T-helper 1 cell (primary cell): ENCODE measurements around the gene C1QL4.
A peak's percentile ranks its signal among the peaks of the same experiment; 100 is the strongest.
"Not testable (repeated sequence)": the region's sequence is repeated elsewhere in the genome, so short reads cannot be mapped to it uniquely, and the experiment has no call there.

Source experiments
- DNase-seq, 5 donors: peaks; one replicate each; pipeline ENCODE4 v3.0.0-alpha.2; 2012 to 2020

Gene C1QL4

DNA sequence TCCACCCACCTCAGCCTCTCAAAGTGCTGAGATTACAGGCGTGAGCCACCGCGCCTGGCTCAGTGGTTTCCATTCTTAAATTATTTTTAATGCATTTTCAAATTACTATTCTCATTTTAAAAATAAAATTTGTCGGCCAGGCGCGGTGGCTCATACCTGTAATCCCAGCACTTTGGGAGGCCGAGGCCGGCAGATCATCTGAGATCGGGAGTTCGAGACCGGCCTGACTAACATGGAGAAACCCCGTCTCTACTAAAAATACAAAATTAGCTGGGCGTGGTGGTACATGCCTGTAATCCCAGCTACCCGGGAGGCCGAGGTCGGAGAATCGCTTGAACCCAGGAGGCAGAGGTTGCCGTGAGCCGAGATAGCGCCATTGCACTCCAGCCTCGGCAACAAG, 3.2 kb downstream of the C1QL4 start:
- not testable (repeated sequence) for DNase-seq

DNA sequence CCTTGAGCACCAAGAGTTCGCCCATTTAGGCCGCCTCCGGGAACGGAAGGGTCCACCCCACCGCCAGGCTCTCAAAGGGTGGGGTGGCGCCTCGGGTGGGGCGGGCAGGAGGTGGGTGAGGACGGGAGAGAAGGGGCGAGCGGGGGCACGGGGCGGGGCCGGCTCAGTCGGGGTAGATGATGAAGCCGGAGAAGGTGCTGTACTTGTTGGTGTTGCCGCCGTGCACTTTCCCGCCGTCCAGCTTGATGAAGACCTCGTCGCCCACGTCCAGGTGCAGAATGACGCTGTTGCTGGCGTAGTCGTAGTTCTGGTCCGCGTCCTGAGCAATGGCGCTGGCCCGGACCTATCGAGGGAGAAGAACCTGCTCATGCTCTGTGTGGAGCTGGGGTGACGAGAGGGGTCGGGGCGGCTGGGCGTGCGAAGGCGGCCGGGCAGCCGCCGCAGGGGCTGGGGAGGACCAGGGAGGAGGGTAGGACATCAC, 4.1 kb downstream of the C1QL4 start:
- no peak for DNase-seq

DNA sequence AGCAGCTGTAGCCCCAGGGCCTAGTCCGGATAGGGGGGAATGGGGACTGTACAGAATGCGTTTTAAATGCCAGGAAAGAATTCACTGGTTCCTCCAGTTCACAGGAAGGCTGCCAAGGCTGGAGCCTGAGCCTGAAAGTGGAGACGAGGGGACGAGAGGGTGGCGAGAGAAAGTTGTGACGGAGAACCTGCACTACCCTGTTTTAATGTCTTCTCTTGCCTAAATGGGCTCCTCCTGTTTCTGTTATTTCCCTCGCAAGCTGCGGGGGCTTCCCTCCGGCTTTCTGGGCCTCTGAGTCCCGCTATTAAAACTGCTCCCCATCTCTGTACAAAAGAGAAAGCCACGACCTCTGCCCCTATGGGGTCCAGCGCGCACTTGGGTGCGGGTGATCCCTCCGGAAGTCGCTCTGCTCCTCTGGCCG, 4.5 kb downstream of the C1QL4 start:
- no peak for DNase-seq

DNA sequence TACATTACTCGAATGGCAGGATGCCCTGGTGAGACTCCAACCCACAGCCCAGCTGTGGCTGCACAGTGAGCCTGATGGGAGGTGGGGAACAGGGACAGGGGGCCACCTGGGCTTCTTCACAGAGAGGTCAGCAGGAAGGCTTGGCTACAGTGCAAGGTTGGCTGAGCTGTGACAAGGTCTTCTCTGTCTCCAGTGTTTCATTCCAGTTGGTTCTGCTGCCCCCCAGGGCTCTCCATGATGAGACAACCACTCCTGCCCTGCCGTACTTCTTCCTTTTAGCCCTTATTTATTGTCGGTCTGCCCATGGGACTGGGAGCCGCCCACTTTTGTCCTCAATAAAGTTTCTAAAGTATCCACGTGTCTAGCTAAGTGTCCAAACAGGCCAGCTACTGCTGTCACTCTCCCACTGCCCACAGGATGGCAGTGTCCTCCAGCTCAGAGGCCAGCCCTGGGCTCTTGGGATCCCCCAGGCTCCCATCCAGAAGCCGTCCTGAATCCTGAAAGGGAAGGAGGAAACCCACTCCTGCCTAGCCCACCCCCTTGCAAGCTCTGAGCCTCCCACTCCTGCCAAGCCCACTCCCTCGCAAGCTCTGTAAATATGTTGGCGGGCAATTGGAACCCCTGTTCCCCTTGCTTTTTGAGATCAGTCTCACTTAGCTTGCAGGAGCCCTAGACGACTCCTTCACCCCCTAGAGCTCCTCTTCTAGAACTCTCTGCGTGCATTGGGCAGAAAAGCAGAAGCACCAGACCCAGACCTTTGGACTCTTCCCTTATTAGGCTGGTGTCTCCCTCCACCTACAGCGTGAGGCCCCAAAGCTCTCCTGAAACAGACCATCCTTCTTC, 5.4 kb downstream of the C1QL4 start:
- DNase-seq, result no peak

DNA sequence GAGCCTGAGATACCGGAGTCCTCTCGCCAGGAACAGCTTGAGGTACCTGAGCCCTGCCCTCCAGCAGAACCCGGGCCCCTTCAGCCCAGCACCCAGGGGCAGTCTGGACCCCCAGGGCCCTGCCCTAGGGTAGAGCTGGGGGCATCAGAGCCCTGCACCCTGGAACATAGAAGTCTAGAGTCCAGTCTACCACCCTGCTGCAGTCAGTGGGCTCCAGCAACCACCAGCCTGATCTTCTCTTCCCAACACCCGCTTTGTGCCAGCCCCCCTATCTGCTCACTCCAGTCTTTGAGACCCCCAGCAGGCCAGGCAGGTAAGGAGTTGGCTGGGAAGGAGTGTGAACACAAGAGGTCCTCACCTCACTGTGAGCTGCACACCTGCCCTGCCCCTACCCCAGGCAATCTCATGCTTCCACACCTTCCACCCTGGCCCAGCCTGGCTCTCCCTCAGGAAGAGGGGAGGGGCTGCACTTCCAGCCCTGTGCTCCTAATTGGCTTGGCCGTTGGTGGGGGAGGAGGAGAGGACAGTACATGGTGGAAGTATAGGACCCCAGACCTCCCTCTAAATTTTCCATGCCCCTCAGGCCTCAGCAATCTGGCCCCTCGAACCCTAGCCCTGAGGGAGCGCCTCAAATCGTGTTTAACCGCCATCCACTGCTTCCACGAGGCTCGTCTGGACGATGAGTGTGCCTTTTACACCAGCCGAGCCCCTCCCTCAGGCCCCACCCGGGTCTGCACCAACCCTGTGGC, 6.2 kb downstream of the C1QL4 start:
- no peak for DNase-seq

DNA sequence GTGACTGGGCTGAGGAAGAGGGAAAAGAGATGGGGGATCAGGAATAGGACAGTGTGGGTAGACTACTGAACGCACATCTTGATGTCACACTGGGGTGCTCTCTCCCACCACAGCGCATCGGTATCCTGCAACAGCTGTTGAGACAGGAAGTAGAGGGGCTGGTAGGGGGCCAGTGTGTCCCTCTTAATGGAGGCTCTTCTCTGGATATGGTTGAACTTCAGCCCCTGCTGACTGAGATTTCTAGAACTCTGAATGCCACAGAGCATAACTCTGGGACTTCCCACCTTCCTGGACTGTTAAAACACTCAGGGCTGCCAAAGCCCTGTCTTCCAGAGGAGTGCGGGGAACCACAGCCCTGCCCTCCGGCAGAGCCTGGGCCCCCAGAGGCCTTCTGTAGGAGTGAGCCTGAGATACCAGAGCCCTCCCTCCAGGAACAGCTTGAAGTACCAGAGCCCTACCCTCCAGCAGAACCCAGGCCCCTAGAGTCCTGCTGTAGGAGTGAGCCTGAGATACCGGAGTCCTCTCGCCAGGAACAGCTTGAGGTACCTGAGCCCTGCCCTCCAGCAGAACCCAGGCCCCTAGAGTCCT, 6.9 kb downstream of the C1QL4 start:
- DNase-seq, result no peak

DNA sequence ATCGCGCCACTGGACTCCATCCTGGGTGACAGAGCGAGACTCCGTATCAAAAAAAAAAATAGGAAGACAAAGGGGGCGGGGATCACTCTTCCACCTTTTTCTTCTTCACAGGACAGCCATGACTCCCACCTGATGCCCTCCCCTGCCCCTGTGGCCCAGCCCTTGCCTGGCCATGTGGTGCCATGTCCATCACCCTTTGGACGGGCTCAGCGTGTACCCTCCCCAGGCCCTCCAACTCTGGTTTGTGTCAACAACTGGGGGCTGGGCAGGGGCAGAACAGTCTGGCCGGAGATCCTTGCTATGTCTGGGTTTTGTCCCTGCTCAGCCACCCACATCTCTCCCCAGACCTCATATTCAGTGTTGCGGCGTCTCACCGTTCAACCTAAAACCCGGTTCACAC, 8.2 kb downstream of the C1QL4 start:
- no peak for DNase-seq

DNA sequence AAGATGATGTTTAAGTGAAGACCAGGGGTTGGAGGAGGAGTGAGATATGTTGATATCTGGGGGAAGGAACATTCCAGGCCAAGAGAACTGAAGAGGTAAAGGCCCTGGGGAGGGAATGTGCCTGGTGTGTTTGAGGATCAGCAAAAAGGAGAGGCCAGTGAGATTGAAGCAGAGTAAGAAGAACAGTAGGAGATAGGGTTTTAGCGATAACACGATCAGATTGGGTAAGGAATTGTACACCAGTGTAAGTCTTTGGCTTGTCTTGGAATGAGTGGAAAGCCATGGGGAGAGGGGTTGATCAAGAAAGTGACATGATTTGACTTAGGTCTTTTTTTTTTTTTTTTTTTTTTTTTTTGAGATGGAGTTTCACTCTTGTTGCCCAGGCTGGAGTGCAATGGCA, 9.1 kb downstream of the C1QL4 start:
- DNase-seq, result no peak

DNA sequence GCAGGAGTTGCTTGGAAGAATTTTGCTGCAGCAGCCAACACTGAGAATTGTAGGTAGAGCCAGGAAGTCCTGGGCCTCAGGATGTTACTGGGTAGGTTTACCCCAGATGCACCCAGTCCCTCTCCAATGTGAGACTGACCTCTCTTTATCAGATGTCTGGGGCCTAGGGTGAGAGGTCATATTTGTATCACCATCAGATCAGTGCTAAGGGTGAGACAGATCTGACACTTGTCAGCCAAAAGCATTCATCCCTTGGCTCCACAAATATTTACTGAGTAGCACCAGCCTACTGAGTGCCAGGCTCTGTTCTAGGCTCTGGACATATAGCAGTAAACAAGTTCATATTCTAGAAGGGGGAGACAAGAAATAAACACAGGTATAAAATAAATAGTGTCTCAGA, 9.6 kb downstream of the C1QL4 start:
- no peak for DNase-seq

DNA sequence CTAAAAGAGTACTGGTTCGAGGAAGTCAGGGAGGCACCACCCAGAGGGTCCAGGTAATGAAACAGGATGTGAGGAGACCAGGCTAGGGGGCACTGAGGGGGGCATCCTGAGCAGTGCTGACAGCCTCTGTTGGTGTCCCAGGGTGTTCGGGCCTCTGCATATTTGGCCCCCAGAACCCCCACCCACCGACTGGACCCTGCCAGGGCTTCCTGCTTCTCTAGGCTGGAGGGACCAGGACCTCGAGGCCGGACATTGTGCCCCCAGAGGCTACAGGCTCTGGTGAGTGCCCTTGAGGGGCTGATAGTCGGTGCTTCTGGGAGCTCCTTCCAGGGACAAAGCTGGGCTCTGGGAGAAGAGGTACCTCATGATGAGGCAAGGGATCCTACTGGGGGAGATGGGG, 11.4 kb downstream of the C1QL4 start:
- DNase-seq, result no peak

DNA sequence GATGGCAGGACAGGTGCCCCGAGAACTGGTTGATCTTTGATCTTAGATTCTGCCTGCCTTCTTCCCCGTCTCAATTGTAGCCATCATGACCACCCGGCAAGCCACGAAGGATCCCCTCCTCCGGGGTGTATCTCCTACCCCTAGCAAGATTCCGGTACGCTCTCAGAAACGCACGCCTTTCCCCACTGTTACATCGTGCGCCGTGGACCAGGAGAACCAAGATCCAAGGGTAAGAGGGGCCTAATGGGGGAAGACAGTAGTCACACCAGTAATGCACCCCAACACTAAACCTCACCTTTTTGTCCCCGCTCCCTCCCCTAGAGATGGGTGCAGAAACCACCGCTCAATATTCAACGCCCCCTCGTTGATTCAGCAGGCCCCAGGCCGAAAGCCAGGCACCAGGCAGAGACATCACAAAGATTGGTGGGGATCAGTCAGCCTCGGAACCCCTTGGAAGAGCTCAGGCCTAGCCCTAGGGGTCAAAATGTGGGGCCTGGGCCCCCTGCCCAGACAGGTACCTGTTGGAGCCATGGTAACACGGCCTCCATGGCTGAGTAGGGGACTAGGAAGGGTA, 13.4 kb downstream of the C1QL4 start:
- DNase-seq, result no peak

DNA sequence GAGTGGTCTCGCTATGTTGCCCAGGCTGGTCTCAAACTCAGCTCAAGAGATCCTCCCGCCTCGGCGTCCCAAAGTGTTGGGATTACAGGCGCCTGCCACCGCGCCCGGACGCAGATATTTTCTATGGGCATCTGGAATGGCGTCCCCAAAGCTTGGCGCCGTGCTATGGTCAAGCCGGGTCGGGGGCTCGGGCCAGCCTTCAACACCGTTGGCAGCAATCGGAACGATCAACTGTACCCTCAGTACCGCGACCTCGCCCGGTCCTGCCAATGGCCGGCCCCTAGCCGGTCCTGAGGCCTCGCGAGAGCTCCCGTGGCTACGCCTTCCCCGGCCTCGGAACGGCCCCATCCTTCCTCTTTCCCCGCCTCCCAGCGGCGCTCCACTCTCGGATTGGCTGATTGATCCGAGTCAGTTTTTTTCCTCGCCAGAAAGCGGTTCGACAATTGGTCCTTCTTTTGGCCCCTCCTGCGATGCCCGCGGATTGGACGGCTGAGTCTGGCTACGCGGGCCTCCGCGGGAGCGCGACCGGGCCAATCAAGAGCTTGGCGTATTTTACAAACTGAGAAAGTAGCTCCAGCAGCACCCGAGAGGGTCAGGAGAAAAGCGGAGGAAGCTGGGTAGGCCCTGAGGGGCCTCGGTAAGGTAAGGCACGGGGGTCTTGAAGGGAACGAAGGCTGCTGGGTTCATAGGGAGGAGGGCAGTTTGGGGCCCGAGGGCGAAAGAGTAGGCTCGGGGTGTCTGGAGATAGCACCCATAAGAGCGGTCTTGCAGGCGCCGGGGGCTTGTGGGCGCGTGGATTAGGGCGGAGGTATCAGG, 14.1 kb downstream of the C1QL4 start, which contains the start of gene TROAP:
Gene TROAP (plus strand): TSS at position 548 of the 816 bp plus-strand sequence. CDS start 354 bp downstream, outside the sequence.
- DNase-seq, result peak; percentile 89 to 98 (median 96)

DNA sequence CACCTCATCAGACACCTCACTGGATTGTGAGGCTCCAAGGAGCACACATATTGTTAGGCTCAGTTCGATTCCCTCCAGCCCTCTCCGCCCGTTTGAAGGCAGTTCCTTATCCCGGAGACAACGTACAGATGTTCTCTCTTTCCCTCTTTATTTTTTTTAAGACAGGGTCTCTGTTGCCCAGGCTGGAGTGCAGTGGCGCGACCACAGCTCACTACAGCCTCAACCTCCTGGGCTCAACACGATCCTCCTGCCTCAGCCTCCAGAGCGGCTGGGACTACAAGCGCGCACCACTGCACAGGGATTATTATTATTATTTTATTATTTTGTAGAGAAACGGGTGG, 14.7 kb downstream of the C1QL4 start:
- DNase-seq, result no peak

DNA sequence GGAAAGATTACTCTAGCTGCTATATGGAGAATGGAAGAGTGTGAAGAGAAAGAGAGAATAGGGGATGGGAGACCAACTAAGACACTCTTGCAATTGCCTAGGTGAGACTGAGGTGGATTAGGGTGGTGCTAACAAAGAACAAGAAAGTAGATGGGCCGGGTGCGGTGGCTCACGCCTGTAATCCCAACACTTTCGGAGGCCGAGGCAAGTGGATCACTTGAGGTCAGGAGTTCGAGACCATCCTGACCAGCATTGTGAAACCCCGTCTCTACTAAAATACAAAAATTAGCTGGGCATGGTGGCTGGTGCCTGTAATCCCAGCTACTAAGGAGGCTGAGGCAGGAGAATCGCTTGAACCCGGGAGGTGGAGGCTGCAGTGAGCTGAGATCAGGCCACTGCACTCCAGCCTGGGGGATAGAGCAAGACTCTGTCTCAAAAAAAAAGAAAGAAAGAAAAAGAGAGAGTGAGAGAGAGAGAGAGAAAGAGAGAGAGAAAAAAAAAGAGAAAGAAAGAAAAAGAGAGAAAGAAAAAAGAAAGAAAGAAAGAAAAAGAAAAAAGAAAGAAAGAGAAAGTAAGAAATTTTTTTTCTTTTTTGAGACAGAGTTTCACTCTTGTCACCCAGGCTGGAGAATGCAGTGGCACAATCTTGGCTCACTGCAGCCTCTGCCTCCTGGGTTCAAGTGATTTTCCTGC, 16.4 kb downstream of the C1QL4 start:
- not testable (repeated sequence) for DNase-seq

DNA sequence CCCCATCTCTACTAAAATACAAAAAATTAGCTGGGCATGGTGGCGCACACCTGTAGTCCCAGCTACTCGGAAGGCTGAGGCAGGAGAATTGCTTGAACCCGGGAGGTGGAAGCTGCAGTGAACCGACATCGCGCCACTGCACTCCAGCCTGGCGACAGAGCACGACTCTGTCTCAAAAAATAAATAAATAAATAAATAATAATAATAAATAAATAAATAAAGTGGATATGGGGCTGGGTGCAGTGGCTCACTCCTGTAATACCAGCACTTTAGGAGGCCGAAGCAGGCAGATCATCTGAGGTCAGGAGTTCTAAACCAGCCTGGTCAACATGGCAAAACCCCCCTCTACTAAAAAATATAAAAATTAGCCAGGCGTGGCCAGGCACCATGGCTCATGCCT, 19.9 kb downstream of the C1QL4 start:
- not testable (repeated sequence) for DNase-seq

DNA sequence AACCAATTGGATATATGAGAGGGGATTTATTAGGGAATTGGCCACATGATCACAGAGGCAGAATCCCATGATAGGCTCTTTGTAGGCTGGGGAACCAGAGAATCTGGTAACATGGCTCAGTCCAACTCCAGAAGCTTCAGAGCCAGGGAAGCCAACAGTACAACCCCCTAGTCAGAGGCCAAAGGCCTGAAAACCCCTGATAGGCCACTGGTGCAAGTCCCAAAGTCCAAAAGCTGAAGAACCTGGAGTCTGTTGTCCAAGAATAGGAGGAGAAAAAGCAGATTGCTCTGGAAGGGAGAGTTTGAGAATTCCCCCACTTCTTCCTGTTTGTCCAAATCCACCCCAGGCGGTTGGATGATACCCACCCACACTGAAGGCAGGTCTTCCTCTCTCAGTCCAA, 22.2 kb downstream of the C1QL4 start:
- DNase-seq, result no peak

DNA sequence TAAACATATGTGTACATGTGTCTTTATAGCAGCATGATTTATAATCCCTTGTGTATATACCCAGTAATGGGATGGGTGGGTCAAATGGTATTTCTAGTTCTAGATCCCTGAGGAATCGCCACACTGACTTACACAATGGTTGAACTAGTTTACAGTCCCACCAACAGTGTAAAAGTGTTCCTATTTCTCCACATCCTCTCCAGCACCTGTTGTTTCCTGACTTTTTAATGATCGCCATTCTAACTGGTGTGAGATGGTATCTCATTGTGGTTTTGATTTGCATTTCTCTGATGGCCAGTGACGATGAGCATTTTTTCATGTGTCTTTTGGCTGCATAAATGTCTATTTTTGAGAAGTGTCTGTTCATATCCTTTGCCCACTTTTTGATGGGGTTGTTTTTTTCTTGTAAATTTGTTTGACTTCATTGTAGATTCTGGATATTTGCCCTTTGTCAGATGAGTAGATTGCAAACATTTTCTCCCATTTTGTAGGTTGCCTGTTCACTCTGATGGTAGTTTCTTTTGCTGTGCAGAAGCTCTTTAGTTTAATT, 26.5 kb downstream of the C1QL4 start:
- not testable (repeated sequence) for DNase-seq

DNA sequence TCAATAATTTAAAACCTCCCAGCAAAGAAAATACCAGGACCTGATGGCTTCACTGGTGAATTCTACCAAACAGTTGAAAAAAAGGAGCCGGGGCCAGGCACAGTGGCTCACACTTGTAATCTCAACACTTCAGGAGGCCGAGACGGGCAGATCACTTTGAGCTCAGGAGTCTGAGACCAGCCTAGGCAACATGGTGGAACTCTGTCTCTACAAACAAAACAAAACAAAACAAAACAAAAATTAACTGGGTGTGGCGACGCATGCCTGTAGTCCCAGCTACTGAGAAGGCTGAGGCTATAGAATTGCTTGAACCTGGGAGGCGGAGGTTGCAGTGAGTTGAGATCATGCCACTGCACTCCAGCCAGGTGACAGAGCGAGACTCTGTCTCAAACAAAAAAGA, 27.6 kb downstream of the C1QL4 start:
- DNase-seq, result no peak

DNA sequence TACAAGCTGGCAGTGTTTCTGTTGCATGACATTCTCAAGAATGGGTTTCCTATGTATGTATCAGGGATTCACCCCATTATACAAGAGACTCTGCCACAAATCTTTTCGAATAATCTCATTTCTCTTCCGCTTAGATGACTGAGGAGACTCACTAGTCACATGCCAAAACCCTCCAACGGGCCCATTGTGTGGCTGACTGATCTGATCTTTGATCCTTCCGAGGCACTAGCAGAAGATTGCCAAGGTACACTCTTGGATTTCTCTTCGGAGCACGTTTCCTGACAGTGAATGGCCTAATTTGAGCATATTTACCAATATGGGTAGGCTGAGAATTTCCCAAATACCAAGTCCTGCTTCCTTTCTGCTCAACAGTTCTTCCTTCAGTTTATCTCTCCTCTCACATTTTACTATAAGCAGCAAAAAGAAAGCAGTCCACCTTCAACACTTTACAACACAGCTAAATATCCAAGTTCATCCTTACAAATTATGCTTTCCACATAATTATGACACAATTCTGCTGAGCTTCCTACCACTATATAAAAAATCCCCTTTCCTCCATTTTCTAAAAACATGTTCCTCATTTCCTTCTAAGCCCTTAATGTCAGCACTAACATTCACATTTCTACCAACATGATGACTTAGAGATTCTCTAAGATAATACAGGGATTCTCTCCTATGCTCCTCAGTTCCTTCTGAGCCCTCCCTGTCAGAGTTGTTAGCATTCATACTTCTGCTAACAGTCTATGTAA, 31.1 kb downstream of the C1QL4 start:
- DNase-seq, result no peak

DNA sequence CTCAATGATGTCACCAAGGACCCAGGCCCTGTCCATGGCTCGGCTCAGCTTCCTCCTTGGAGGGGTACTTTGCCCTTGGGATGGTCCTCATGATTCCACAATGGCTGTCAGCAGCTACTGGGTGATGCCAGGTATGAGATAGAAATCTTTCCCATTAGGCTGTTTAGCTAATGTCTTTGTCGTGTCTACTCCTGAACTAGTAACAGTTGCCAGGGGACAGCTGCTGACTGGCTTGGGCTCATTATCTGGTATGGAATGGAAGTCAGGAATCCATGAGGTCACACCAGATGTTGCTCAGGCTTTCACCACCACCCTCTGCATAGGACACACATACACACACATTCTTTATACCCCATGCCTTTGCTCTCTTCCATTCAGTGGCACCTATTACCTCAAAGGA, 32.8 kb downstream of the C1QL4 start:
- DNase-seq, result no peak

DNA sequence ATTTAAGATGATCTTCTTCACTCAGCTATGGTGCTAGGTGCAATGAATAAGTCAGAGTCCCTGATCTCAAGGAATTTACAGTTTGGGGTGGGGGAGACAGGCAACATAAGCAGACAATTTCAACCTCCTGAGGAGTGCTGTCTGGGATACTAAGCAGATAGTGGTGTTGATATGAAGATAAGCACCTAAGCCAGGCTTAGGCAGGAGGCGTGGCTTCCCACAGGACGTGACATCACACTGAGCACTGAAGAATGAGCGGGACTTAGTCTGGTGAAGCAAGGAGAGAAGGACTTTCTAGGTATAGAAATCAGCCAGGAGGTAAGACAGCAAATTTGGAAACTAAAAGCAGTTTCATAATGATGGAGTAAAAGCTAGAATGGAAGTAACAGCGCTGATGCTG, 35.2 kb downstream of the C1QL4 start:
- DNase-seq, result peak in 1 of 5 donors; percentile 61
